Muscle of leg (tissue), 11 donors: Measurements from ENCODE around the gene CRADD. TPM values are rescaled to one million over a fixed set of nuclear protein-coding genes. Genes with fewer than 3 reads are reported as not detected.
"Not testable (repeated sequence)": the region's sequence is repeated elsewhere in the genome, so short reads cannot be mapped to it uniquely, and the experiment has no call there.

Experiments
- DNase-seq: peaks from one replicate; pipeline ENCODE4 v3.0.0; 2013
- H3K27ac ChIP-seq: one replicate; pipeline ENCODE4 v1.5.1; 2013; ENCODE audit warnings: mild to moderate bottlenecking, low read length, control low read depth
- H3K27me3 ChIP-seq: one replicate; pipeline ENCODE4 v1.6.1; 2013; ENCODE audit warnings: low read length; ENCODE audit not compliant: control insufficient read depth, insufficient read depth
- H3K36me3 ChIP-seq: one replicate; pipeline ENCODE4 v1.6.1; 2013; ENCODE audit warnings: low read length; ENCODE audit not compliant: control insufficient read depth, insufficient read depth
- H3K4me1 ChIP-seq: one replicate; pipeline ENCODE4 v1.6.1; 2013; ENCODE audit warnings: low read length; ENCODE audit not compliant: control insufficient read depth, insufficient read depth
- H3K4me3 ChIP-seq: one replicate; pipeline ENCODE4 v1.5.1; 2013; ENCODE audit warnings: low read length, control low read depth
- H3K9me3 ChIP-seq: replicated peaks from 2 replicates; pipeline ENCODE4 v1.6.1; 2013; ENCODE audit warnings: low read depth, low read length; ENCODE audit not compliant: control insufficient read depth
- WGBS: methylation state at CpG from one replicate; pipeline ENCODE4 v1.1.5; 2013; ENCODE audit warnings: missing lambda C conversion rate; ENCODE audit not compliant: insufficient coverage; 5-methylcytosine and 5-hydroxymethylcytosine counted together
- polyA plus RNA-seq, 8 donors: library from polyadenylated mRNA; unstranded; fragments of 120-200 nt; gene quantifications; one replicate each; pipeline versions ENCODE4 v1.2.1 to v1.2.3, GENCODE V29; 2013; ENCODE audit warnings: inconsistent platforms in 1 of 8, low replicate concordance in 1 of 8; ENCODE audit not compliant: insufficient read length in 8 of 8, insufficient read depth in 1 of 8
- total RNA-seq: library from RNA; stranded (reverse); fragments of 120-200 nt; gene quantifications from one replicate; pipeline ENCODE4 v1.2.4, GENCODE V29; 2013

The CRADD gene
- total and polyA plus RNA-seq, 9 donors, result 9.1 to 15.2 (median 12.9) TPM

DNA sequence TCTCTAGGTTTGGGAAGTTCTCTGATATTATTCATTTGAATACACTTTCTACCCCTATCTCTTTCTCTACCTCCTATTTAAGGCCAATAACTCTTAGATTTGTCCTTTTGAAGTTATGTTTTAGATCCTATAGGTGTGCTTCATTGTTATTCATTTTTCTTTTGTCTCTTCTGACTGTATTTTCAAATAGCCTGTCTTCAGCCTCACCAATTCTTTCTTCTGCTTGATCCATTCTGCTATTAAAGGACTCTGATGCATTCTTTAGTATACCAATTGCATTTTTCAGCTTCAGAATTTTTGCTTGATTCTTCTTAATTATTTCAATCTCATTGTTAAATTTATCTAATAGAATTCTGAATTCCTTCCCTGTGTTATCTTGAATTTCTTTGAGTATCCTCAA lies 199.2 kb downstream of the CRADD start:
- Histone ChIP-seq H3K4me3 (no peak overlapping the region), H3K27me3 (no peaks in the 10 kb centered on the region), H3K27ac (no peak overlapping the region), H3K9me3 (peaks cover 15% of the 10 kb centered on the region), H3K4me1 (peaks cover 15% of the 10 kb centered on the region), H3K36me3 (no peaks in the 10 kb centered on the region)
- DNase-seq, result no peak

DNA sequence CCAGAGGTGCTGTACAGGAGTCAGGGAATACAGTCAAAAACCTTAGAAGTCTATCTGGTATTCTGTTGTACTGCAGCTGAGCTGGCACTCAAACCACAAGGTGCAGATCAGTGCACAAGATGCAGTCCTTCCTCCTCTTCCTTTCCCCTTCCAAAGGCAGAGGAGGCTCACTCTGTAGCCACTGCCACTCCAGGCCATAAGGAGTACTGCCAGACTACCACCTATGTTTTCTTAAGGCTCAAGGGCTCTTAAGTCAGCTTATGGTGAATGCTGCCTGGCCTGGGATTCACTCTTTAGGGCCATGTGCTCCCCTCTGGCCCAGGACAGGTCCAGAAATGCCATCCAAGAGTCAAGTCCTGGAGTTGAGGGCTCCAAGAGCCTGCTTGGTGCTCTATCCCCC lies 200.3 kb downstream of the CRADD start:
- peaks cover 9% of the 10 kb centered on the region for H3K9me3 ChIP-seq
- H3K27ac ChIP-seq, result no peak overlapping the region
- no peaks in the 10 kb centered on the region for H3K36me3 ChIP-seq
- H3K4me1 ChIP-seq, result peaks cover 15% of the 10 kb centered on the region
- no peak for DNase-seq
- H3K4me3 ChIP-seq, result no peak overlapping the region
- H3K27me3 ChIP-seq, result no peaks in the 10 kb centered on the region

DNA sequence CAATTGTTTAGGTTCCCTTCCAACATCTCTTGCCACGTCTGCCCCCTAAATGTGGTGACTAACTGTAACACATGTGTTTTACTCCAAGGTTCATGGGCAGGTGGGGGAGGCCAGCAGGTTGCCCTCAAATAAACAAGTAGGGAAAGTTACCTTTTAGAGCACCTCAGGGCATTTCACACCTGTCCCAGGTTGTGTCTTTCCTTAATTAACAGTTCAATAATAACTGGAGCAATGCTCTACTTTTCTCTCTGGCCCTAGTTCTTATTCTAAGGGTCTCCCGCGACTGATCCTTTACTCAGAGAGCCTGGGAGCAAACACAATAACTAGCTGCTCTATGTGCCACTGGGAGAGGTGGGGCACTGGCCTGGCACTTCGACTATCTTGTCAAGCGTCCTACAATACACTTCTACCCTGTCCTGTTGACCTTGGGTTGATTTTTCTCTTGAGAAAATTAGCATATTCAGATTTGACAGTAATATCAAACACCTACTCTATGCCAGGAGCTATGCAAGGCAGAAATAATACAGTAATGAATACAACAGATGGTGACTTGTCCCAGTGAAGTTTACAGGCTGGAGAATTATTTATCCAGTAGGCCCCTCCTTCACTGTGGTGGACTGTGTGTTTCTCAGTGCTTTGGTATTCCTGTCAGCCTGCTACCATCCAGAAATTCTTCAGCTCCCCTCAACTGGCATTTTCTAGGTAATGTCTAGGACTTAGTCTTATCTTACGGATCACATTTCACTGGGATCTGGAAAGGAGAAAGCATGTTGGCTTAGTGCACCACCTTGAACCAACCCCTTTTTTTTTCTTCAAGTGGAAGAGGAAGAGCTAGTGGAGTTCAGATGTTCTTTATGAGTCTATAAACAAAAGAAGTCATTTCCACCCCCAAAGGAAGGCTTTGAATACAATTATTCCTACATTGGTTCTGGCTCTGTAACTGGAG lies 202.6 kb downstream of the CRADD start:
- Histone ChIP-seq H3K4me1 (peaks cover 15% of the 10 kb centered on the region), H3K9me3 (peaks cover 5% of the 10 kb centered on the region), H3K27me3 (no peaks in the 10 kb centered on the region), H3K36me3 (no peaks in the 10 kb centered on the region), H3K27ac (peak overlapping the region; percentile 65), H3K4me3 (no peak overlapping the region)
- peak; percentile 74 for DNase-seq
- 100% methylated on average over 2 of the region's 6 CpGs for WGBS

DNA sequence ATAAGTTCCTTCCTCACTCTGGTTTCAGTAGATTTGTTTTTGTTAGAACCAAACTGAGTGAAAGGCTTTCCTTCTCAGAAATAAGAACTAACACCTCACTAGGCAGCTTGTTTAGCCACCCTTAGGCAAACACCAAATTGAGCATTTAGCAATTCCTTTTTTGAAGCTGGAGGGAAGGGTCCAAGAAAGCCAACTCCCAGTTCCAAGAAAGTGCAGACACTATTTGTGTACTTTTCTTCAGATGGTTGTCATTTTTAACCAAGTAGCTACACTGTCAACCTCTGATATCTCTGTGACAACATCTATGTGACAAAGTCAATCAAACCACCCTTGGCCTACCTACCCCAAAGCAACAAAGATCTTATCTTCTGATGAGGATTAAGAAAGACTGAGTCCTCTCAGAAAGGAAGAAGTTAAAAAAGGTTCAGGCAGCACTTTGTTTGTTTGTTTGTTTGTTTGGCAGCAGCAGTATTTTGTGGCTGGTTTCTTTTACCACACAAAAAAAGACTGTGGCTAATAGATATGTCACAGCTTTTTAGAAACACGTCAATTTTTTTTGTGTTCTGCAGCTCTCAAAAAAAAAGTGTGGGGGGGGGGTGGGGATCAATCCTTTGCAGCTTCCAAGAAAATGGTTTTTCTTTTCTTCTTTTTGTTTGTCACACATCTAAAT lies 203.8 kb downstream of the CRADD start:
- Histone ChIP-seq H3K4me3 (no peak overlapping the region), H3K27me3 (no peaks in the 10 kb centered on the region), H3K9me3 (peaks cover 5% of the 10 kb centered on the region), H3K4me1 (peaks cover 15% of the 10 kb centered on the region), H3K36me3 (no peaks in the 10 kb centered on the region), H3K27ac (peak overlapping the region; percentile 65)
- no CpG with 5 or more reads among the region's 1 CpG for WGBS
- DNase-seq, result no peak

DNA sequence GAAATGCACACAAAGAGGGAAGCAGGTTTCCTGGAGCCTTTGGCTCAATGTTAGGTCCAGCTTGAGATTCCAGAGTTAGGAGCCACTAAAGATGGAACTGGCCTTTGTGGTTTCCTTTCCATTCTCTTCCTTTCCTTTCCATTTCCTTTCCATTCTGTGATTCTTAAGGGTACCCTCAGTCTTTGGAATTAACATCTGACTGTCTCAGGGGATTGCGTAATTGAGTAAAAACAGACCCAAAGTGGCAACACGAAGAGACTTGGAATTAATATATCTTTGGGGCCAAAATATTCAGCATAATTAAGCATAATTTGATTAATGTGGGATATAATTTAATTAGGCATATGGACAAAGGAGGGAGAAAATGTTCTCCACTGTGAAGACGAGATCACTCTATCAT lies 205.6 kb downstream of the CRADD start:
- WGBS, result no CpG with 5 or more reads among the region's 3 CpGs
- DNase-seq, result no peak
- Histone ChIP-seq H3K9me3 (no peaks in the 10 kb centered on the region), H3K4me3 (no peak overlapping the region), H3K27ac (no peak overlapping the region), H3K4me1 (peaks cover 15% of the 10 kb centered on the region), H3K27me3 (no peaks in the 10 kb centered on the region), H3K36me3 (no peaks in the 10 kb centered on the region)

DNA sequence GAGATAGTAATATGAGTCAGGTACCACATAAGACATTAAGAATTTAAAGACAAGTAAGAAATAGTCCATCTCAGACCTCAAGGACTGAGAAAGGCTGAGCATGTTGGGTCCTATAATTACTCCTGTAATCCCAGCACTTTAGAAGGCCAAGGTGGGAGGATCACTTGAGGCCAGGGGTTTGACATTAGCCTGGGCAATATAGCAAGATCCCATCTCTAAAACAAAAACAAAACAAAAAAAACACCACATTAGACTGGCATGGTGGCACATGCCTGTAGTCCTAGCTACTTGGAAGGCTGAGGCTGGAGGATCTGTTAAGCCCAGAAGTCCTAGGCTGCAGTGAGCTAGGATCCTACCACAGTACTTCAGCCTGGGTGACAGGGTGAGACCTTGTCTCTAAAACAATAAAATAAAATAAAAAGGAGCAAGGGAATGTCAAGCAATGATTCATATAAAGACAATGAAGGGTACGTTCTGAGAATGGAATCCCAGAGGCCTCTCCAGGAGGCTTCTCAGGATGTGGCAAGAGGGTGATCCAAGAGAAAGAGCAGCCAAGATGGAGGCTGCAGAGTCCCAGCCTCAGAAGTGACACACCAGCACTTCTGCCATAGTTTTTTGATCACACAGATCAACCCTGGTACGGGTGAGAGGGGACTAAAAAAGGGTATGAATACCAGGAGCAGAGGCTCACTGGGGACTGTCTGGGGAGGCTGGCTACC lies 206.4 kb downstream of the CRADD start:
- no peak for DNase-seq
- no peak overlapping the region for H3K4me3 ChIP-seq
- WGBS, result 29% methylated on average over 1 of the region's 2 CpGs
- no peaks in the 10 kb centered on the region for H3K9me3 ChIP-seq
- no peaks in the 10 kb centered on the region for H3K36me3 ChIP-seq
- H3K4me1 ChIP-seq, result peaks cover 15% of the 10 kb centered on the region
- no peak overlapping the region for H3K27ac ChIP-seq
- H3K27me3 ChIP-seq, result no peaks in the 10 kb centered on the region

DNA sequence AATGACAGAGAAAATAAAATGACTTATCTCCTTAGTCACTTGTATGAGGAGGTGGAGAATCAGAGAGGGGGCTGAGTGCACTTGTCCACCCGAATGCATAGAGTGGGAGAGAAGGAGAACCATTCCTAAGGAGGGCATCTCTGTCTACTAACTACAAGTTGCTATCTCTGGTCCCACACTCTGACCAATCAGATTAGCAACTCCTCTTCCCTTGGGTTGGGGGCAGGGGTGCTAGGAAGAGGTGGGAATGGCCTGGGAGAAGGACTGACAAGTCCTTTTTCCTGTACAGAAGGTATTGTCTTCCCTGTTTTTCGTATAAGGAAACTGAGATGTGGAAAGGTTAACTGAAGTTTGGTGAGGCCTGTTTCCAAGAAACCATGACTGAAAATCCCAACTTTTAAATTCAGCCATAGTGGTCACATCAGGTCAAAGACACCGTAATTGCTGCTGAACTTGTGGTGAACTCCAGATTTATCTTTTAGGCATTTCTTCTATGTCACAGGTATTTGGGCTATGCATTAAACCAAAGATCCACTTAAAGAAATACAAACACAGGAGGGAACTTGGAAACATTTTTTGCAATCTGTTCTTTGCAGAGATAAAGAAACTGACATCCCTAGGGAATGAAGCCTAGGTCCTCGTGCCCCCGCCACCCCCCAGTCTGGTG lies 207.8 kb downstream of the CRADD start:
- DNase-seq, result no peak
- no peaks in the 10 kb centered on the region for H3K9me3 ChIP-seq

DNA sequence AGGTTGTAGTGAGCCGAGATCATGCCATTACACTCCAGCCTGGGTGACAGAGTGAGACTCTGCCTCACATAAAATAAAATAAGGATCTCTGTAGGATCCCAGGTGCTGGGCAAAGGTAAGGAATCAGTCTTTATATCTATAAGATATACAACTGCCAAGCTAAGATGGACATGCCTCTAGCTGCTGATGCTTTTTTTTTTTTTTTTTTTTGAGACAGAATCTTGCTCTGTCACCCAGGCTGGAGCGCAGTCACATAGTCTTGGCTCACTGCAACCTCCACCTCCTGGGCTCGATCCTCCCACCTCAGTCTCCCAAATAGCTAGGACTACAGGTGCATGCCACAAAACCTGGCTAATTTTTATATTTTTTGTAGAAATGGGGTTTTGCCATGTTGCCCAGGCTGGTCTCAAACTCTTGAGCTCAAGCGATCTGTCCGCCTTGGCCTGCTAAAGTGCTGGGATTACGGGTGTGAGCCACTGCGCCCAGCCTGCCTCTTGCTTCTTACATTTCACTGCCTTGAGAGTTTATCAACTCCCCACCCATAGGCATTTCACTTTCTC lies 208.9 kb downstream of the CRADD start:
- H3K4me1 ChIP-seq, H3K36me3 ChIP-seq, H3K4me3 ChIP-seq, H3K27me3 ChIP-seq, H3K9me3 ChIP-seq, H3K27ac ChIP-seq, DNase-seq: not testable (repeated sequence)
- WGBS, result 93% methylated on average over 4 of the region's 7 CpGs

More for the DNA sequence above, 207.8 kb downstream of the CRADD start:
- Histone ChIP-seq H3K27ac (no peak overlapping the region), H3K36me3 (no peaks in the 10 kb centered on the region), H3K27me3 (no peaks in the 10 kb centered on the region), H3K4me3 (no peak overlapping the region), H3K4me1 (peaks cover 15% of the 10 kb centered on the region)
- WGBS, result 83% methylated on average over 2 of the region's 5 CpGs

DNA sequence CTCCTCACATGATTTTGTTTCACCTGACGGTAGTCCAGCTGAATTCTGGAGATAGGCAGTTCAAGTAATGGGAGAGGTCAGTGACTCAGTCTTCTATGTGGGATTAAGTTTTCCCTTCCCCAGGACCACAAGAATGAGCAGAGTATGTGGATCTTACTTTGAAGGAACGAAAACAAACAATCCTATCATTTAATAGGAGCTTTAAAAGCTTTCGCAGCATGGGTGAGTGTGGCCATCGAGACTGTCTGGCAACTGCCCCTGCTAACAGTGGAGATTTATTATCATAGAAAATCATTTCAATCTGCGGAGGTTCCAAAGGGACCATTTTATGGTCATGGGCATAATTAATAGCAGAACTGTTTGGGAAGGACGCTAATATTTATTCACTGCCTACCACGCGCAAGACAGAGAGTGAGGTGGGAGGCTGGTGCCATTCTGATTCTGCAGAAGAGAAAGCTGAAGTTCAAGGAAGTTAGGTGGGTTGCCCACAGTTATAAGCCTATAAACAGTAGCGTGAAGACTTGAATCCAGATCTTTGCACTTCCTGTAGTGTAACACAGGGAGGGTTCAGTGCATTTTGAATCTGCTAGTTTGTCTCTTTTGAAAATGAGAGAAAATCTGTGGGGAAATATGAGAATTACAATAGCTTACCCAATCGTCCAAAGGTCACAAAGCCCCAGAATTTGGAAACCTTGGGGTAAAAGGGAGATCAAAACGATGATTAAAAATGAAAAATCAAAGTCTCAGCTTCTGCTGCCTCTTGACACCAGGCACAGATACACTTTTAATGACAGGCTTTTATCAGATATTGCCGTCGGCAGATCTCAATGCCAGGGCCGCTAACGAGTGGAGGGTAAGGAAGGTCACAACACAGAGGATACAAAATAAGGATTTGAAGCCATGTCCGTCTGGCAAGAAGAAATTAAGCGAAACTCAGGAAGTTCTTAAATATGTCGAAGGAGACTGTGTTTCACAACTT lies 209.6 kb downstream of the CRADD start:
- WGBS, result 70% methylated on average over 5 of the region's 18 CpGs
- no peaks in the 10 kb centered on the region for H3K27me3 ChIP-seq
- no peaks in the 10 kb centered on the region for H3K36me3 ChIP-seq
- DNase-seq, result no peak
- H3K9me3 ChIP-seq, result no peaks in the 10 kb centered on the region
- no peak overlapping the region for H3K4me3 ChIP-seq
- H3K4me1 ChIP-seq, result peaks cover 7% of the 10 kb centered on the region
- no peak overlapping the region for H3K27ac ChIP-seq
